ENCODE measurements around the gene PPP2R2B. TPM values are rescaled to one million over a fixed set of nuclear protein-coding genes. Genes with fewer than 3 reads are reported as not detected.

The PPP2R2B gene
- total RNA-seq, 6 experiments from 2014 or later = 0.15 to 0.77 (median 0.27) TPM

DNA sequence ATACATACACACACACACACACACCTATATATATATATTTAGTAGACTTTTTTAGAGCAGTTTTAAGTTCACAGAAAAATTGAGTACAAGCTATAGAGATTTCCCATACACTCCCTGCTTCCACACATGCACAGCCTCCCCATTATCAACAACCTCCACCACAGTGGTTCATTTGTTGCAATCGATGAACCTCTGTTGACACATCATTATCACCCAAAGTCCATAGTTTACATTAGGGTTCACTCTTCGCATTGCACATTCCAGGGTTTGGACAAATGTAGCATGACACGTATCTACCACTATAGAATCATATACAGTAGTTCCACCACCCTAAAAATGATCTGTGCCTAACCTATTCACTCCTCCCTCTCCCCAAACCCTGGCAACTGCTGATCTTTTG lies 111.0 kb downstream of the PPP2R2B start:
- H3K4me3 ChIP-seq = no peak overlapping the region
- peaks cover 0 to 11% (median 0%) of the 10 kb centered on the region in 4 donors for H3K4me1 ChIP-seq
- no peaks in the 10 kb centered on the region for H3K36me3 ChIP-seq
- TF ChIP-seq, protein P1, sequence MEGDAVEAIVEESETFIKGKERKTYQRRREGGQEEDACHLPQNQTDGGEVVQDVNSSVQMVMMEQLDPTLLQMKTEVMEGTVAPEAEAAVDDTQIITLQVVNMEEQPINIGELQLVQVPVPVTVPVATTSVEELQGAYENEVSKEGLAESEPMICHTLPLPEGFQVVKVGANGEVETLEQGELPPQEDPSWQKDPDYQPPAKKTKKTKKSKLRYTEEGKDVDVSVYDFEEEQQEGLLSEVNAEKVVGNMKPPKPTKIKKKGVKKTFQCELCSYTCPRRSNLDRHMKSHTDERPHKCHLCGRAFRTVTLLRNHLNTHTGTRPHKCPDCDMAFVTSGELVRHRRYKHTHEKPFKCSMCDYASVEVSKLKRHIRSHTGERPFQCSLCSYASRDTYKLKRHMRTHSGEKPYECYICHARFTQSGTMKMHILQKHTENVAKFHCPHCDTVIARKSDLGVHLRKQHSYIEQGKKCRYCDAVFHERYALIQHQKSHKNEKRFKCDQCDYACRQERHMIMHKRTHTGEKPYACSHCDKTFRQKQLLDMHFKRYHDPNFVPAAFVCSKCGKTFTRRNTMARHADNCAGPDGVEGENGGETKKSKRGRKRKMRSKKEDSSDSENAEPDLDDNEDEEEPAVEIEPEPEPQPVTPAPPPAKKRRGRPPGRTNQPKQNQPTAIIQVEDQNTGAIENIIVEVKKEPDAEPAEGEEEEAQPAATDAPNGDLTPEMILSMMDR (IDR thresholded peaks at IDR 0.05) = no peak
- no peak for TF ChIP-seq POLR2A (IDR thresholded peaks at IDR 0.05)
- H3K27me3 ChIP-seq = no peaks in the 10 kb centered on the region
- intact Hi-C loops (cut with DNase I) = no loop called here
- H3K27ac ChIP-seq = no peak overlapping the region
- H3K9me3 ChIP-seq = no peaks in the 10 kb centered on the region
- no peak for DNase-seq
- ATAC-seq = peak in 1 of 4 donors; percentile 12
- 42% methylated on average over 3 of the region's 3 CpGs for WGBS (ENCODE audit: insufficient coverage, low coverage, low lambda C conversion rate, missing lambda C conversion rate)

DNA sequence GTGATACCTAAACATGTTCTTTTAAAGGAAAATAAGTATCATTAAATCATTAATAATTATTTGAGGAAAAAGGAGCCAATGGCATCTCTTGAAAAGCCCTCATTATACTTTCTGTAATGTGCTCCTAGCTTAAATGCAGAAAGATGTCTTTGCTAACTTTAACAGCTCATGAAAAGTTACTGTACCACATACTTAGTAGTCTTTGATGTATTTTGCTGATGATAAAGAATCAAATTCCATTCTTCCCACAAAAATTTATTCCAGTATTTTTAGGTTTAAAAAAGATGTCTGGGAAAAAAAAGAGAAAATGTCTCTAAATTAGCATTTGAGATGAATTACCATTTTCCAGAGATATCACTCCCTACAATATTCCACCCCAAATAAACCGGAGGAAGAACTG lies 112.5 kb downstream of the PPP2R2B start:
- intact Hi-C loops (cut with DNase I) = no loop called here
- DNase-seq = no peak
- WGBS (ENCODE audit: insufficient coverage, low coverage, low lambda C conversion rate, missing lambda C conversion rate) = 77% methylated on average over 1 of the region's 1 CpG

DNA sequence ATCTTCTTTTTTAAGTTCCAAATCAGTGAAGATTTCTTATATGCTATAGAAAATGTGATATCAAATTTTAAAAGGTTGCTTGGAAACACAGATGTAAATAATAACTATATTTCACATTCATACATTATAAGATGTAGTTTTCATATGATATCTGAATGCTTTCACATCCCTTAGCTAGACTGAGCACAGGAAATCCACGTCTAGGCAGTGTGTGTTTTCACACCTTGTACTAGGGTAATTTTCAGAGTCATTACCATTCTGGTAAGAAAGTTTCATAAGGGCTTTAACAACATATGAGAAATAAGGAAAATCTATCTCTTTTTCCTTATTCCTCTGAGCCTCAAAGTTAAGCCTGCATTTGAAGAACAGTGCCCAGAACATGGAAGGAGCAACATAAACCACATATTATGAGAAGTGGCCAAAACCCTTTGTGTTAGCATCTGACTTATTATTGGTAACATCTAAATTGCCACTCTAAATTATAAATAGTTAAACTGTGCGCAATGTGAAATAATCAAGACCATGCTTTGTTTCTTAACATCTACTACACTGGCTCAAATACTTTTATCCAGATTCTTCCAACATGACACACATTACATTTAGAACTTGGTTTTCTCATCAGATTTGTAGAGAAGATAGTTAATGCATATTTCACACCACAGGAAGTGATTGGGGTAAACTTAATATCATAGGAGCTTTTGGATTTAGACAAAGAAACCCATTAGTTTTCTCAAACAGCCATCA lies 113.3 kb downstream of the PPP2R2B start:
- Histone ChIP-seq H3K4me3 (no peak overlapping the region), H3K27me3 (no peaks in the 10 kb centered on the region), H3K9me3 (no peaks in the 10 kb centered on the region), H3K27ac (no peak overlapping the region), H3K4me1 (peaks cover 0 to 13% (median 0%) of the 10 kb centered on the region in 4 donors), H3K36me3 (no peaks in the 10 kb centered on the region)
- ATAC-seq (no peak), DNase-seq (no peak)
- WGBS (ENCODE audit: insufficient coverage, low coverage, low lambda C conversion rate, missing lambda C conversion rate) = 50% methylated on average over 2 of the region's 2 CpGs
- intact Hi-C loops (cut with DNase I) = no loop called here
- no peak for TF ChIP-seq POLR2A (IDR thresholded peaks at IDR 0.05)
- TF ChIP-seq, protein P1 (IDR thresholded peaks at IDR 0.05) = no peak

More for the DNA sequence above, 112.5 kb downstream of the PPP2R2B start:
- Histone ChIP-seq H3K4me1 (peaks cover 0 to 13% (median 0%) of the 10 kb centered on the region in 4 donors), H3K27me3 (no peaks in the 10 kb centered on the region), H3K27ac (no peak overlapping the region), H3K36me3 (no peaks in the 10 kb centered on the region), H3K4me3 (no peak overlapping the region), H3K9me3 (no peaks in the 10 kb centered on the region)
- no peak for ATAC-seq
- TF ChIP-seq POLR2A (IDR thresholded peaks at IDR 0.05) = no peak
- TF ChIP-seq, protein P1 (IDR thresholded peaks at IDR 0.05) = no peak

DNA sequence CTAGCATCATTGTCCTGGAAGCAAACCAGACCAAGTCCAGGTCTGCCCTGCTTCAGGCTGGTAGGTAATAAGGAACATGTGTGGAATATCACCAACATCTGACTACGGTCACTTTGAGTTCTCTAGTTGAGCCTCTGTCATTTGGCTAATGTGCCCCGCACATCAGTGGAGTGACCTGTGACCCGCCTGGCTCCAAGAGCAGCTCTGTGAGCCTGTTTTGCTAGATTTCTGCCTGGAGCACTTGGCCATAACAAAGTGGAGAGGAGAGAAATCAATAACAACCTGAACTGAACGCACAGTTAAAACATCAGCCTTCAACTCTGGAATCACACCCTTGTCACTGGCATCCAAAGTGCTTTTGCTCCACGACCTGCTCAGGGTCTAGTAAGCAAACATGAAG lies 115.7 kb downstream of the PPP2R2B start:
- no peaks in the 10 kb centered on the region for H3K27me3 ChIP-seq
- H3K4me3 ChIP-seq = no peak overlapping the region
- DNase-seq = peak in 2 of 3 donors; percentile 51 to 68
- no peaks in the 10 kb centered on the region for H3K36me3 ChIP-seq
- peaks cover 0 to 13% (median 0%) of the 10 kb centered on the region in 4 donors for H3K4me1 ChIP-seq
- 15% methylated on average over 3 of the region's 5 CpGs for WGBS (ENCODE audit: insufficient coverage, low coverage, low lambda C conversion rate, missing lambda C conversion rate)
- ATAC-seq = peak in 3 of 4 donors; percentile 27 to 96 (median 55)
- H3K27ac ChIP-seq = no peak overlapping the region
- no peak for TF ChIP-seq POLR2A (IDR thresholded peaks at IDR 0.05)
- TF ChIP-seq, protein P1 (IDR thresholded peaks at IDR 0.05) = no peak
- intact Hi-C loops (cut with DNase I) = no loop called here
- H3K9me3 ChIP-seq = no peaks in the 10 kb centered on the region
